Left hindlimb (tissue), 1 donor: ENCODE measurements around the gene SUN5.
"Not testable (repeated sequence)": the region's sequence is repeated elsewhere in the genome, so short reads cannot be mapped to it uniquely, and the experiment has no call there.

Source experiments
- DNase-seq: peaks from one replicate; pipeline ENCODE4 v3.0.0-alpha.2; 2018

SUN5 gene

DNA sequence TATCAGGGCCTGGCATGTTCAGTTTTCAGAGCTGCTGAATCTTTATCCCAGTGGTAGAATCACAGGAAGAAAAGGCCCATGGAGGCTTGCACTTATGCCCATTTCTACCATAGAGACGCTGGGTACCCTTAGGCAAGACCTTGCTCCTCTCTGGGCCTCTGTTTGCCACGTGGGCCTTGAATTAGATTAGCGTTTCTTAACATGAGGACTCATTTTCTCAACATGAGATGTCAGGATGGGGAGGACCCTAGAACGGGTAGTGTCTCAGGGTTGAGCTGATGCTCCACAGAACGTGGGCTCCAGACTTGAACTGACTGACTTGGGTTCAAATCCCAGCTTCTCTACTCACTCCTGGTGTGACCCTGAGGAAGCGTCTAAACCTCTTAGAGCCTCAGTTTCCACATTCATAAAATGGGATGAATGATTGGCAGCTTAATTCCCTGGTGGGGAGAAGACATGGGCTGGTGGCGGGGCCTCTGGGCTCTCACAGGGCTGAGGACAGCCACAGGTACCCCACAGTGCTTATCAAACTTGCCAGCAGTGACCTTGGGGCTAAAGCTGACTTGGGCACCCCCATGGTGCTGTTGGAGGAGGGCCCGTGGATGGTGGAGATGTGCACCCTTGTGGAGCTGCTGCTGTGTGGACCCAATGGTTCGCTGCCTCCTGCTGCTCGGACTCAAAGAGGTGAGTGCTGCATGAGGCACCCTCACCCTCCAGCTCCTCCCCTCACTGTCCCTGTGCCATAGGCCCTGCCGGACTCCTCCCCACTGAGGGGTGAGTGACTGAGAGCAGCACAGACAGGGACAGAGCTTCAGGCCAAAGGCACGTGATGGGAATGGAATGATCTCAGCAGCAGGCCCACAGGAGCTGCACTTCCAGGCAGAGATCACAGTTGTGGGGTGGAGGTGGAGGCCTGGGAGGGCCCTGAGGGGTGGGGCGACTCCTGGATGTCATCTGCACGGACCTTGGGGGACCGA lies 28.2 kb downstream of the SUN5 start:
- DNase-seq, result no peak

DNA sequence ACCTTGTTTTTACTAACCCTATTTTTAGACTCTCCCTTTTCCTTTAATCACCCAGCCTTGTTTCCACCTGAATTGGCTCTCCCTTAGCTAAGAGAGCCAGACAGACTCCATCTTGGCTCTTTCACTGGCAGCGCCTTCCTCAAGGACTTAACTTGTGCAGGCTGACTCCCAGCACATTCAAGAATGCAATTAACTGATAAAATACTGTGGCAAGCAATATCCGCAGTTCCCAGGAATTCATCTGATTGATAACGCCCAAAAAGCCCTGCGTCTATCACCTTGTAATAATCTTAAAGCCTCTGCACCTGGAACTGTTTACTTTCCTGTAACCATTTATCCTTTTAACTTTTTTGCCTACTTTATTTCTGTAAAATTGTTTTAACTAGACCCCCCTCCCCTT lies 29.1 kb downstream of the SUN5 start:
- not testable (repeated sequence) for DNase-seq

DNA sequence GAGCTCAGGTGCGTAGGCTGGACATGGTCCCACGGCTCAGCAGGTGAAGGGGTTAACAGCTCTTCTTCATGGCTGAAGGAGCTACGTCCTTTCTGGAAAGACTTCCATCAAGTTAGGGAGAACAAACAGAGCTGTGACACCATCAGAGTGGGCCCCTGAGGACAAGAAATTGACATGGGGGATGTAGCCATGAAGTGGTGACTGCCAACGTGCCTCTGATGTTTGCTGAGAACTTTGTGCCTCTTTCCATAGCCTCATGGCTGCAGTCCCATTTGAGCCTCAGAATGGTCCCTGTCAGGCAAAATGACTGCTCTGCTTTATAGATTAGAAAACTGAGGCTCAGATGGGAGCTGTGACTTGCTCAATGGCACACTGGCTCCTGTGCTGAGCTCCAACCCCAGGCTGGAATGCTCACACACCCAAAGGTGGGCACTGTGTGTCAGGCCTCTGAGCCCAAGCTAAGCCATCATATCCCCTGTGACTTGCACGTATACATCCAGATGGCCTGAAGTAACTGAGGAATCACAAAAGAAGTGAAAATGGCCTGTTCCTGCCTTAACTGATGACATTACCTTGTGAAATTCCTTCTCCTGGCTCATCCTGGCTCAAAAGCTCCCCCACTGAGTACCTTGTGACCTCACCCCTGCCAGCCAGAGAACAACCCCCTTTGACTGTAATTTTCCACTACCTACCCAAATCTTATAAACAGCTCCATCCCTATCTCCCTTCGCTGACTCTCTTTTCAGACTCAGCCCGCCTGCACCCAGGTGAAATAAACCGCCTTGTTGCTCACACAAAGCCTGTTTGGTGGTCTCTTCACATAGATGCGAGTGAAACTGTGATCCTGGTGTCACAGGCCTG lies 29.8 kb downstream of the SUN5 start:
- not testable (repeated sequence) for DNase-seq

DNA sequence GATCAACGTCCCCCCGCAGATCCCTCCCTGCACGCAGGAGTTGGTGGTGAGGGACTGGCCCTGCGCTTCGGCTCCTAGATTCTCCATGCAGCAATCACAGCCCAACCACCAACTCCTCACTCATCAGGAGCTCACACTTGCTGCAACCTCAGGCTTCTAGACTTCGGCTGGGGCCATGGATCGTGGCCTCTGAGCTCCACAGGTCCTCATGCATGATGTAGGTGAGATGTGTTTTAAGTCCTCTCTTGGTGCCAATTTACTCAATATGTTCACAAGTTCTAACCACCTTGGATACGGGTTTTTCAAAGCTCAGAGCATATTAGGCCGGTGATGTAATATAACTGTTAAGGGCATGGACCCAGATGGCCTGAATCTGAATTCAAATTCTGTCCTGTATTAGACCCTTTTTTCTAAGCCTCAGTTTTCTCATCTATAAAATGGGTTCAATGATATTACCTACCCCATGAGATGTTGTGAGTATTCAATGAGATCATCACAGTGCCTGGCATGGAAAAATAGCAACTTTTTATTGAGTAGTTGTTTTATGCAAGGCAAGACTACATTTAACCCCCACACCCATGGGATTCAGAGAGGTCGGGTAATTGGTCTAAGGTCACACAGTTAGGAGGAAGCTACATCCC lies 31.0 kb downstream of the SUN5 start:
- DNase-seq, result no peak

DNA sequence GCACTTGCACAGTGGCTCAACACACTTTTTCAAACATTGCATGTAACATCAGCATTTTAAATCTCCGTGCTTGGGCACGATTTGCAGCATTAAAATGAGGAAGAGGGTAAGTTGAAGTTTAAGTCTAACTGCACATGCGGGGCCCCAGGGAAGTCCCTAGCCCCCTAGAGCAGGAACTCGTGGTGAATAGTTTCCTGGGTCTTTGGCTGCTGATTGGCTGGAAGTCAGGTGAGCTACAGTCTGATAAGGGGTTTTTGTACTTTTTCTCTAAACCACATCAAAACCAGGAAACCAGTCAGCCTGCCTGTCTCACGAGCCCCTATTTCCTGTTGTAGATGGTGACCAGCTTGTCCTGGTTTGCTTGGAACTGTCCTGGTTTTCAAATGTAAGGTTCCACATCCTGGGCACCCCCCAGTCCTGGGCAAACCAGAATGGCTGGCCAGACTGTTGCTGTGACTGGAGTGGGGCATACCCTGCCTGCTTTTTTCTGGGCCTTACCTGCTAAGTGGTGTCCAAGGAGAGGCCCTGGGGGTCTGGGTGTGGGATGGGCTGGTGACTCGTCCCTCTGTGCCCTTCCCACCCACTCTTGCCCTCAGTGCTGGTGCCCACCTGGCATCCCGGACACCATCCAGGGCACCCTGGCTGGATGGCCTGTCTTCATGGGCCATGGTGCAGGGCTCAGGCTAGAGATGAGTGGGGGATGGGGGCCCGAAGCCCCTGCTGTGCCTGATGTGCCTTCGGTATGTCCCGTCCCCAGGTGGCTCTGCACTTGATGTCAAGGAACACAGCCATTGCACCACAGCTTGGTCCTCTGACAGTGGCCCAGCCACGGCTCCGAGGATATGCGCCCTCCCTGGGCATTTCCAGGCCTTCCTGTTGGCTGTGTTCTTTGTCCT lies 31.8 kb downstream of the SUN5 start:
- no peak for DNase-seq

DNA sequence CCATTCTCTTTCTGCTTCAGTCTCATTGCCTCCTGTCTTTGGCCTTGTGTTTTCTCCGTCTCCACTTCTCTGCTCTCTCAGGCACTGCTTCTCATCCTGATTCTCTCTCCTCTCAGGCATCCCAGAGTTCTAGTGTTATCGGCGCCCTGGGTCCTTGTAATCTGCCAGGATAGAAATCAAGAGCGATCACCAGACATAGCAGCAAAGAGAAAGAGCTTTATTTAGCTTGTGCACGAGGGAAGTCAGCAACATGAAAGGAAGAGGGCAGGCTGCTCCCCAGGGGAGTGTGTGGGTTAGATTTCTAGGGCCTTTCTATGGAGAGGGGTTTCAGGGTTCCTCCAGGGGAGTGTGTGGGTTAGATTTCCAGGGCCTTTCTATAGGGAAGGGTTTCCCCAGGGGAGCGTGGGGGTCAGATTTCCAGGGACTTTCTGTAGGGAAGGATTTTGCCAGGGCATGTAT lies 32.5 kb downstream of the SUN5 start:
- no peak for DNase-seq

DNA sequence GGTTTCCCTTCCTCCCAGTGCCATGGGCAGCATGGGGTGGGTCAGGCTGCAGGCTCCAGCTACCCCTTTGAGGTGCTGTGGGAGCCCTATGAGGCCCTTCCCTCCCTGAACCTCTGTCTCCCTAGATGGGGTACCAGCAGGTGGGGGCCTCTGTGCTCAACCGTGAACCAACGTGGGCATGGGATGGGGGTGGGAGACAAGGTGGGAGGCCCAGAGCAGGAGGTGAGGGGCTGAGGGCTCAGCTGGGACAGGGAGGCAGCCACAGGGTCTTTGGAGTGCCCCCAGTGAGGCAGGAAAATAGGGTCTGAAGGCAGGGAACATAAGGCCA lies 33.3 kb downstream of the SUN5 start:
- DNase-seq, result no peak

DNA sequence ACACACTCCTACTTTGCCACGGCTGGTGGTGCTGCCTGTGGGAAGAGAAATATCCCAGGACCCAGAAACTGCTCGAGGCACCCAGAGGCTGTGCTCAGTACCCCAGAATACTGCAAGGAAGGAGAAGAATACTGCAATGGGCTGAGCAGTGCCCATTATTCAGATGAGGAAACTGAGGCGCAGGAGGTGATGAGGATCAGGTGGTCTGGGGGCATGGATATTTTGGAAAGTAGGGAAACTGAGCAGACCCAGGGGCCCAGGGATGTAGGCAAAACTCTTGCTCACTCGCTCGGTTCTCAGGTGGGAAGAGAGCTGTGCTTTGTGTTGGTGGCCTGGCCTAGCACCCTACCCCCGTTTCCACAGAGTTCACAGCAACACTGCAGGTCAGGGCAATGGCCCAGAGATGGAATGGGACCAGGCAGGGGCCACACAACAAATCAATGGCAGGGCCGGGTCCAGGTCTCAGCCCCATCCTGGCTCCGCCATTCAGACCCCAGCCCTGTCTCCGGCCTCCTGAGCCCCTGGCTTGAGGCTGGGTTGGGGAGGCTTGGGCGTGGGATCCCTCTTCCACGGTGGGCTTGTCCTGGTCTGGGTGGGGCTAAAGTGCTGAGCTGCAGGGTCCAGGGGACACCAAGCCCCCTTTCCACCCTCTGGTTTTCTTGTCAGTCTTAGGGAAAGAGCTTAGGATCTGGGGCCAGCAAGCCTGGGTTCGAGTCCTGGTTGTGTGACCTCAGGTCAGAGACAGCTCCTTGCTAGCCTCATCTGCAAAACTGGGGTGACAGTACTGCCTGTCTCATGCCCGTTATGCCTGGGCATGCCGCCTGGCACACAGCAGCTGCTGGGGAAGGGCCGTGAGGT lies 33.9 kb downstream of the SUN5 start:
- no peak for DNase-seq

DNA sequence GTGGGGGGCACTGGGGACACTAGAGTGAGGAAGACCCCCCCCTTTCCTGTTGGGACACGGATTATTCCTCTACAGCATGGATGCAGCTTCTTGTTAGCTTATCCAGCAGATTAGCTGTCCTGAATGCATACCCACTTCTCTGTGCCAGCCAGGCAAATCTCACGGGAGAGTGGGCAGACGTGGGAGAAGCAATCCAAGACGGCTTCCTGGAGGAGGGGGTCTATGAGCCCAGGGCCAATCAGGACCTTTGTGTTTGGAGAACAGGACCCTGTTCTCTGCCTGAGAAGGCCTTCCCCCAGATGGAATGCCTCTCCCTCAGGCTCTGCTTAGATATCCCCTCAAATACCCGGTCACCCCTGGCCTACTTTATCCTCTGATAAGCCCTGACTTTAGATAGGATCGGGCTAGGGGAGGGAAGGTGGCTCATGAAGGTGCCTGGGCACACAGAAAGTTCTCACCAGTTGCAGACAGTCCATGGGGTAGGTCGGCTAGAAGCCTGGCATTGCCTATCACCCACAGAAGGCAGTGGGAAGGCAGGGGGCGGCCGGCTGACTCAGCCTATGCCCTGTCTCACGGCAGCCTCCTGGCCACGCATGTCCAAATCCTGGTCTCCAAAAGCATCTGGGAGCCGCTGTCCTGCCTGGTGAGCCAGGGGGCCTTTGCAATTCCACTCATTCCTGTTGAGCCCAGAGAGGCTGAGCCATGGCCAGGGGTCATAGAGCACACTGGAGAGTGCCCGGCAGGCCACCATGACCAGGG lies 34.7 kb downstream of the SUN5 start:
- no peak for DNase-seq

DNA sequence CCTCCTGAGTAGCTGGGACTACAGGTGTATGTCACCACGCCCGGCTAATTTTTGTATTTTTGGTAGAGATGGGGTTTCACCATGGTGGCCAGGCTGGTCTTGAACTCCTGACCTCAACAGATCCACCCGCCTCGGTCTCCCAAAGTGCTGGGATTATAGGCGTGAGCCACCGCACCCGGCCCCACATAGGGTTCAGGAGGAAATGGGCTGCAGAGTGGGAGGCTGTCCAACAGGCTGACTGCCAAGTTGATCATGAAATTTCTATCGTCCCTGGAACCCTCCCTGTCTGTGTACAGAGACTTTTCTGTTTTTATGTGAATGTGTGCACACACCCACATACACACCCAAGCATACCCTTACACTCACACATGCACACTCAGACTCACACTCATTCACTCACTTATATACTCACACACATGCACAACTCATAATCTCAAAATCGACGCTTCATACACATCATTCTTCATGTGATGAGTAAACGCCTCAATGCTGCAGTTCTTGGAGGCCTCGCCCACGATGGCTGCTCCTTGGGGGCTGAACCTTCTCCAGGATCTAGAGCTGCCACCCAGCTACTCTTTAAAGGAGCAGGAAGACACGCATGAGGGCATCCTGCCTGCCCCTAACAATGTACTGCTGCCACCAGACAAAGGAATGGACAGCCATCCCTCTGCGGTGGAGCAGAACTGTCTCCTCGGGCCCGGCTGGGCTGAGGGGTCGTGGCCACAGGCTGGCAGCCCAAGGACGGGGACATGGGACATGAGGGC lies 35.6 kb downstream of the SUN5 start:
- DNase-seq, result no peak

DNA sequence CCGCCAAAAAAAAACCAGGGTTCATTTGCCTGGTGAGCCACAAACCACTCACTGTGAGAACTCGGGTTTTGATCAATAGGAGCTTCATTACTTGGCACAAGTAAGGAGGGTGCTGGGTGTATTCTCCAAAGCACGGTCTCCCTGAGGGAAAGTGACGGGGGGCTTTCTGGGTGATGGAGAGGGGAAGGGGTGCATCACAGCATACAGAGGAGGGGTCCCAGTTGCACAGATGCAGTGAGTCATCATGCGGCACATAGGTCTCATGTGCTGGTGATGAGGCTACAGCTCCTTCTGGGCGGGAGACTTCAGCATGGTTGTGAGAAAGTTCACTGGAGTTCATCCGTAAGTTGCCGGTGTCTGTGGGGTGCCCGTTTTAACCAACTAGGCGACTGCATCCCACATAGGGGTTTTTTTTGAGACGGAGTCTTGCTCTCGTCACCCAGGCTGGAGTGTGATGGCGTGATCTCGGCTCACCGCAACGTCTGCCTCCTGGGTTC lies 36.2 kb downstream of the SUN5 start:
- DNase-seq, result no peak

DNA sequence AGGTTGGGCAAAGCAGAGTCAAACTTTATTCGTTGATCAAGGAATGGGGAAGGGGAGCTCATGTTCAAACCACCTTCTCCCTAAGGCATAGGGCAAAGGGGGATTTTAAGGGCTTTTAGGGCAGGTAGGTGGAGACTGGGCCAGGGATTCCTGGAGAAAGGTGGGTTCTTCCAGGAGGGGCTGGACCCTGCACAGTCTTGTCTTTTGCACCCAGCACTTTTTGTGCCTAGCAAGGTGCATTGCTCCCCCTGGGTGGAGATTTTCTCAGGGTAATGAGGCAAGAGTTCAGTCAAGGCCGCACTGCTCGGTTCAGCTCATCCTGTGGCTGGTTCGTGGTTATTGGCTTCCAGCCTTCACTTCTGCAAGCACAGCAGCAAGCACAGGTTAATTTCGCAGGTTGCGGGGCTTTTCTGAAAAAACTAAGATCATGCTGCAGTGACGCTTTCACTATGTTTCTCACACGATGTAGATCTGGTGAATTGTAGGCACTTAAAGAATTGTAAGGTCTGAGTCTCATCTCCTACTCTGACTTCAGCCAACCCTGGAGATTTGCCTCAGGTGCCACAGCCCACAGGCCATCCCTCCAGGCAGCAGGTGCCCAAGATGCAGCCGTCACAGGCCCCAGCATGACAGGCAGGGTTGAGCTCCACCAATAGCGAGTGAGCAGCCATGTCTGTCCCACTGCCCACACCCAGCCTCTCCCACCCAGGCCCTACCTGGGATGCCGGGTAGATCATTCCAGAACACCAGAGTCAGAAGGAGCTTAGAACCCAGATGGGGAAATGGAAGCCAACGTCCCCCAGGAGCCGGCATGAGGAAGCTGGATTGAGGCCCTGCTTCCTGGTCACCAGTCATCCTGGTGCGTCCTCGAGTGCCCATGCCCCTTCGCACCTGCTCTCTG lies 37.1 kb downstream of the SUN5 start:
- DNase-seq, result no peak

DNA sequence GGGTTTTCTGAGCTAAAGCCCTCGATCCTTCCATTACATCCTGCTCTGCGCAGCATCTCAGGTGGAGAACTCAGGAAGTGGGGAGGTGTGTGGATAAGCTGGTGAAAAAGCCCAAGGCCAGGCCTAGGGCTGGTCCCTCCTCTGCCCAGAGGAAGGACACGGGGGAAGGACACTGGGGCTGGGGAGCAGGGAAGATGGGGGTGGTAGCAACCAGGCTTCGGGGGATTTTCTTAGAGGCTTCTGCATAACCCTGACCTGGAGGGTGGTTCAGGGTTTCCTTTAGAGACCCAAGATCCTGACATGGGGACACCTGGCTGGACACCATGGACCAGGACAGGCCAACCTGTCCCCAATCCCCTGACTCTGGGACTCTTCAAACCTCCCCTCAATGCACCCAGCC lies 37.9 kb downstream of the SUN5 start:
- no peak for DNase-seq

DNA sequence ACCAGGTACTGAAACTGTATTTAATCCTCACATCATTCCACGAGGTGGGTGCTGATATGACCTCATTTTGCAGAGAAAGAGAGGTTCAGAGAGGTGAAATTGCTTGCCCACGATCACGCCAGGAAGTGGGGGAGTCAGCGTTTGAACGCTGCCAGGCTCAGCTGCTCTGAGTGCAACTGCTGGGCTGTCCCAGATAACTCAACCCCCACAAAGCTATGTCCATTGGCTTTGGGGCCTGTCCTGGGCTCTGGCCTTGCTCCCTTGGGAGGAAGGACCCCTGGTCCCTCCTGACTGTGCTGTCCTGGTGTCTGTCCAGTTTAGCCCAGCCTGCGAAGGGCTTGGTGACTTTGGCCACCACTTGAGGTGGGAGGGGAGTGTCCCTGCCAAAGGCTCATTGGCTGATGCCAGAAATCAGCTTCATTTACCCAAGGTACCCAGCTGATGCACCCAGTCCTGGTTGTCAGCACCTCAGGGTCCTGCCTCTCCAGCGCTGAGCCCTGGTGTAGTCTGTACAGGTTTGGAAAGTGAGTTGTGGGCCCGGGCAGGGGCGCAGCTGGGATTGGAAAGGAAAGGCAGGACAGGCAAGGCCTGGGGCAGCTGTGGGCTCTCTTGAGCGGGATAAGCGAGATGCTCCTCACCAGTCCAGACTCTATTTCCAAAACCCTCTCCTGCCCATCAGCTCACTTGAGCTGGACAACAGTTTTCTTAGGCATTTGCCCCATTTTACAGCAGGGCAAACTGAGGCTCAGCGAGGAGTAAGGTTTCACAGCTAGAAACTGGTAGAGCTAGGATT lies 38.5 kb downstream of the SUN5 start:
- no peak for DNase-seq

DNA sequence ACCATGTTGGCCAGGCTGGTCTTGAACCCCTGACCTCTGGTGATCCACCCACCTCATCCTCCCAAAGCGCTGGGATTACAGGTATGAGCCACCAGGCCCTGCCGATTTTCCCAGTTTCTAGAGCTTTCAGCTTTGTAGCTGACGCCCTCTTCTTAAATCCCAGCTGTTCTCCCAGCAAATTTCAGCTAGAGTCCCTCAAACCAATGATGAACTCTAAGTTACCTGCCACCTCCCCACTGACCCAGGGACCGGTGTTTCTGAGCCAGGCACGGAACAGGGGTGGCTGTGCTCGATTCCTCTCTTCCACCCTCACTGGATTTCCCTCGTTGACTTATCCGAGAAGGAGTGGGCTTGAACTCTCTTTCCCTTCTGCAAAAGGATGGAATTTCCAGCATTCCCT lies 39.1 kb downstream of the SUN5 start:
- no peak for DNase-seq

DNA sequence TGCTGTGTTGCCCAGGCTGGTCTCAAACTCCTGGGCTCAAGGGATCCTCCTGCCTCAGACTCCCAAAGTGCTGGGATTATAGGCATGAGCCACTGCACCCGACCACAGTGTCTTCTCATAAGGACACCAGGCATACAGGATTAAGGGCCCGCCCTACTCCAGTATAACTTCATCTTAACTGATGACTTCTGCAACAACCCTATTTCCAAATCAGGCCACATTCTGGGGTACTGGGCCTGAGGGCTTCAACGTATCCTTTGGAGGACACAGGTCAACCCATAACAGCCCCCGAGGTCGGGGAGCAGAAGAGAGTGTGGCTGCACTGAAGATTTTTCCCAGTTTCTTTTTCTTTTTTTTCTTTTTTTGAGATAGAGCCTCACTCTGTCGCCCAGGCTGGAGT lies 39.7 kb downstream of the SUN5 start:
- DNase-seq, result no peak

DNA sequence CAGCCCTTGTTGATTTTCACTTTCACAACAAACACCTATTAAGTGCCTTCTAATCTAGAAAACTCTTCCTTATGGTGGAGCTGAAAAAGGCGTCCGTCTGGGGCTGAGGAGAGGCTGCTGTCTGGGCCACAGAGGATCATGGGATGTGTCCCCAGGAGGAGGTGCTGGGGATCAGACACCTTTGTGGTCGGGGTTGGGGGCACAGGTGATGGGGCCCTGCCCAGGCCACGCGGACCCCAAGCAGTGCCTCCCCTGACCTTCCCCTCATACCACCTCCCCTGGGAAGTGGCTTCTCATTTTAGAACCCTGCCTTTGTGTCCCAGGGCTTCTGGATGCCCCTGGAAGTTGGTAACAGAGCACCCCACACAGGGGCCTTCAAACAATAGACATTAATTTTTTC lies 41.1 kb downstream of the SUN5 start:
- DNase-seq, result no peak

DNA sequence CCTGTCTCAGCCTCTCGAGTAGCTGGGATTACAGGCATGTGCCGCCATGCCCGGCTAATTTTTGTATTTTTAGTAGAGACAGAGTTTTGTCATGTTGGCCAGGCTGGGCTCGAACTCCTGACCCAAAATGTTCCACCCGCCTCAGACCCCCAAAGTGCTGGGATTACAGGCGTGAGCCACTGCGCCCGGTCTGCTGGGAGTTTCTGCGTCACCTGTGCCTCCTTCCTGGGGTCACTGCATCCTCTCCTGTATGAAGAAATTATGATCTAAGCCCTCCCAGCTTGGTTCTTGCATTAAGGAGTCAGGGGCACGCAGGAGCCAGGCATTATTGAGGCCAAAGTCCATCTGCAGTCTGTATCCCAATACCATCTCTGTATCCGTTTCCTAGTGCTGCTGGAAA lies 41.6 kb downstream of the SUN5 start:
- not testable (repeated sequence) for DNase-seq
